Activated CD8-positive, alpha-beta T cell treated with anti-CD3 and anti-CD28 coated beads, Interleukin-2, amount 10 ng/mL, durations not matched to agents 7 days and 5 days (primary cell): ENCODE results near the gene EFL1. TPM values are rescaled to one million over a fixed set of nuclear protein-coding genes. Genes with fewer than 3 reads are reported as not detected.
"Not testable (repeated sequence)": the region's sequence is repeated elsewhere in the genome, so short reads cannot be mapped to it uniquely, and the experiment has no call there.

Experiments
- ATAC-seq: fragments of 150-1000 bp; cut with Tn5 transposase; one replicate; pipeline ENCODE4 v1.10.0; 2021; ENCODE audit warnings: moderate library complexity
- CTCF ChIA-PET: fragments of 350-600 bp; sonication (Branson Sonifier 250); formaldehyde crosslinking; loops from one replicate; lab custom pipeline; 2021; ENCODE audit warnings: antibody characterized with exemption; lab: Charles Lee
- POLR2A ChIA-PET: fragments of 350-600 bp; sonication (Branson Sonifier 250); formaldehyde crosslinking; loops from one replicate; lab custom pipeline; 2021; ENCODE audit warnings: antibody characterized with exemption; lab: Charles Lee
- DNase-seq: peaks from one replicate; pipeline ENCODE4 v3.0.0-alpha.2; 2020
- H3K27ac Mint-ChIP-seq: one replicate; pipeline ENCODE4 v1.8.0; 2021; ENCODE audit warnings: mild to moderate bottlenecking, mixed read lengths
- H3K27me3 Mint-ChIP-seq: one replicate; pipeline ENCODE4 v1.8.0; 2021; ENCODE audit warnings: low read depth, mixed read lengths
- H3K36me3 Mint-ChIP-seq: one replicate; pipeline ENCODE4 v1.8.0; 2021; ENCODE audit warnings: low read depth, mixed read lengths
- H3K4me1 Mint-ChIP-seq: one replicate; pipeline ENCODE4 v1.8.0; 2021; ENCODE audit warnings: low read depth, mixed read lengths
- H3K4me3 Mint-ChIP-seq: one replicate; pipeline ENCODE4 v1.8.0; 2021; ENCODE audit warnings: mild to moderate bottlenecking, mixed read lengths
- H3K9me3 Mint-ChIP-seq: one replicate; pipeline ENCODE4 v1.8.0; 2022; ENCODE audit warnings: mixed read lengths; ENCODE audit not compliant: insufficient read depth
- total RNA-seq, 2 experiments: library from RNA; stranded (reverse); gene quantifications; one replicate each; pipeline ENCODE4 v1.2.3, GENCODE V29; 2021

Gene EFL1
- total RNA-seq, 2 experiments from 2014 or later, result 25.9 to 29.0 TPM

DNA sequence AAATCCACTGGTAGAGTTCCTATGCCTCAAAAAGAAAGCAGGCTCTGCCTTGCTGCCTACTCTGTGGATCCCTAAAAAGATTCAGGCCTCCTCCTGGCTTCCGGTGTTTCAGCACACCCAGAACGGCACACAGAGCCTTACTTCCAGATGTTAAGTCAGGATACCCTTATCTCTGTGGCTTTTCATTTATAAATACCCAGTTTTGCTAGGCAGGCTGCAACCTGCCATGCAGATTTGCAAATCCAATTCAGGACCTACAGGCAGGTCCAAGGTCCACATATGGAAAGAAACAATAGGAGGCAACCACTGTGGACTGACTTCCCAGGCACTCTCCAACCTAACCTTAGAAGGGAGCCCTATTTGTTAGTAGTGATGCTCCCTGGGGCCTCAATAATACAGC, 30.7 kb downstream of the EFL1 start:
- H3K27me3 Mint-ChIP-seq, result no peaks in the 10 kb centered on the region
- POLR2A ChIA-PET, result no interaction called here
- peaks cover 18% of the 10 kb centered on the region for H3K4me1 Mint-ChIP-seq
- DNase-seq (no peak), ATAC-seq (no peak)
- H3K36me3 Mint-ChIP-seq, result peaks cover 39% of the 10 kb centered on the region
- H3K9me3 Mint-ChIP-seq, result no peaks in the 10 kb centered on the region
- CTCF ChIA-PET, result no interaction called here
- no peak overlapping the region for H3K27ac Mint-ChIP-seq
- no peak overlapping the region for H3K4me3 Mint-ChIP-seq

DNA sequence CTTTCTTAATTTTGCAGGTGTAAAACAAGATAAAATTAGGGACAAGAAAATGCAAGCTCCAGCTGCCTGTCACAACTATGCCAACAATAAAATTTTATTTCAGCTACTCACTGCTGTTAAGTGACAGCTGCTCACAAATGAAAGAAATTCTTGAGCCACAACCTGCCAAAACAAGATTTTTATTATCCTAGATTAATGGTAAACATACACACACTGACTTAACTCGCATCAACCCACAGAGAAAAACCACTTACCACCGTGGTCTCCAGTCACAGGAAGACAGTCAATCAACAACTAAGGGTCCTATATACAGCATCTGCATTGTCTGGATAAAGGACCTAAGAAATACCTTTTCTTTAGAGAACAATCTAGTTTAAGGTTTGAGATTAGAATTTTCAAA, 31.3 kb downstream of the EFL1 start:
- CTCF ChIA-PET, result no interaction called here
- H3K4me3 Mint-ChIP-seq, result no peak overlapping the region
- no peaks in the 10 kb centered on the region for H3K9me3 Mint-ChIP-seq
- peaks cover 18% of the 10 kb centered on the region for H3K4me1 Mint-ChIP-seq
- POLR2A ChIA-PET, result no interaction called here
- DNase-seq (peak; percentile 60), ATAC-seq (peak; percentile 75)
- no peaks in the 10 kb centered on the region for H3K27me3 Mint-ChIP-seq
- H3K27ac Mint-ChIP-seq, result peak overlapping the region; percentile 10
- H3K36me3 Mint-ChIP-seq, result peaks cover 41% of the 10 kb centered on the region

DNA sequence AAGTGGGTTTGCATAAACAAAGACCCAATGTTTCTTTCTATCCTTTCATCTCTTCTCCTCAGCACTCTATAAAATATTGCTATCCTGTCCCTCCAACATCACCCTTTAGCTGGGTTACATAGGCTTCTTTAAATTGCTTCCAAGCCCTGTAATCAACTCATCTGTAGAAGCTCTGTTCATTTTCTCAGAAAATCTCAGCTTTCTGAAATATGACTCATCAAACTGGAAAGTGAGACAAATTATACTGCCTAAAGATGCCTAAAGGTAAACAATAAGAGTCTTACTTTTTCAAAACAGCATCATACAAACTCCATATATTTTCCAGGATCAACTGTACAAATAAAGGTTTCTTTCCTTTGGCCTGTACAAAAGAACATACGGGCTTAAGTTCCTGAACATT, 33.8 kb downstream of the EFL1 start:
- no peak for DNase-seq
- ATAC-seq, result no peak
- ChIA-PET CTCF (interaction anchor here (1.2 kb wide), 1 partner anchor 31 kb away, joined by 4 read pairs; no protein-coding TSS in a partner anchor), POLR2A (no interaction called here)
- Mint-ChIP-seq H3K4me3 (no peak overlapping the region), H3K4me1 (peaks cover 18% of the 10 kb centered on the region), H3K27ac (no peak overlapping the region), H3K36me3 (peaks cover 41% of the 10 kb centered on the region), H3K9me3 (no peaks in the 10 kb centered on the region), H3K27me3 (no peaks in the 10 kb centered on the region)

DNA sequence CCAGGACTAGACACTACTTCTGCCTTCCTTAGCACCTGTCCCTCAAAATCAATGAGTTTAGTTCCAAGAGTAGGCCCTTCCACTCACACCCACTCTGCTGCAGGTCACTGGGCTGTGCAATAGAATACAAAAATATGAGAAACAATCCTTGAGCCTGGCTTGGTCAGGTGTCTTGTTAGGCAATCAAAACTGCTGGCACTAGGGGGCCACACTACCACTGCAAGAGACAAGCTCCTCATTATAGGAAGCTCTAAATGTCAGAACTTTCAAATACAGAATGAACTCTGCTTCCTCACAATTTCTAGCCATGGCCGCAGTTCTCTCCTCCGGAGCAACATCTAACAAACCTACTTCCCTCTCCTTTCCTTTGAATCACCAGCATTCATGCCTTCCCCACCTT, 41.0 kb downstream of the EFL1 start:
- peak; percentile 60 for DNase-seq
- H3K4me1 Mint-ChIP-seq, H3K9me3 Mint-ChIP-seq, CTCF ChIA-PET, H3K4me3 Mint-ChIP-seq, ATAC-seq, POLR2A ChIA-PET, H3K27ac Mint-ChIP-seq, H3K27me3 Mint-ChIP-seq: not testable (repeated sequence)
- H3K36me3 Mint-ChIP-seq, result peaks cover 28% of the 10 kb centered on the region

DNA sequence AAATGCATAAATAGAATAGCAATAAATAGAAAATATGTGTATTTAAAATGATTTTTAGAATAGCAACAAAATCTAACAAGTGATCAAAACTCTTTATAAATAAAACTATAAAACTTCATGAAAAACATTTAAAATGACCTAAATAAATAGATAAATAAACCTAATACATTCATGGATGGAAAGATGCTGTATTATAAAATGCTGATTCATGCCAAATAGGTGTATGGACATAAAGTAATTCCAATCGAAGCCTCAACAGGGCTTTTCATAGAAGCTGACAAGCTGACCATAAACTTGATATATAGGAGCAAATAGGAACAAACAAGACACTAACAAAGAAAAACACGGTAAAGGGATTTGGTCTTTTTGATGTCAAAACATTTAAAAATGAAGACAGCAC, 46.4 kb downstream of the EFL1 start:
- CTCF ChIA-PET, H3K4me3 Mint-ChIP-seq, H3K4me1 Mint-ChIP-seq, H3K27me3 Mint-ChIP-seq, H3K27ac Mint-ChIP-seq, DNase-seq, ATAC-seq, H3K9me3 Mint-ChIP-seq, POLR2A ChIA-PET: not testable (repeated sequence)
- peaks cover 42% of the 10 kb centered on the region for H3K36me3 Mint-ChIP-seq

DNA sequence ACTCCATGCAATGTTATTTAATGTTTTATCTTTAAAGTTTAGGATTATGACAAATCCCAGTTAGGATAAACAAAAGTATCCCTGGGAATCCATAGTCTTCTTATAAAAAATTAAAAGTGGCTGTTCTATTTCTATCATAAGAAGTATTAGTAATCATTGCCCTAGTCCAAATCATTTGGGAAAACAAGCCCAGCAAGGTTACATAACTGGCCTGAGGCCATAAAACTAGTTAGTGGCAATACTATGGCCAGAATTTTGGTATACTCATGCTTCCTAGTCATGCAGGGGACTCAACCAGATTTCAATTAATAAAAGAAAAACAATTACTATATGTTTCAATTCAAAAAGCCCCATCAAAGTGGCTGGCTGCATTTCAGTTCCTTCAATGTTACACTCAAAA, 50.3 kb downstream of the EFL1 start:
- POLR2A ChIA-PET, H3K27ac Mint-ChIP-seq, H3K4me1 Mint-ChIP-seq, DNase-seq, H3K9me3 Mint-ChIP-seq, ATAC-seq, H3K4me3 Mint-ChIP-seq, H3K27me3 Mint-ChIP-seq: not testable (repeated sequence)
- peaks cover 29% of the 10 kb centered on the region for H3K36me3 Mint-ChIP-seq
- CTCF ChIA-PET, result interaction anchor here (1.7 kb wide), 1 partner anchor 104 kb away, joined by 3 read pairs; no protein-coding TSS in a partner anchor

DNA sequence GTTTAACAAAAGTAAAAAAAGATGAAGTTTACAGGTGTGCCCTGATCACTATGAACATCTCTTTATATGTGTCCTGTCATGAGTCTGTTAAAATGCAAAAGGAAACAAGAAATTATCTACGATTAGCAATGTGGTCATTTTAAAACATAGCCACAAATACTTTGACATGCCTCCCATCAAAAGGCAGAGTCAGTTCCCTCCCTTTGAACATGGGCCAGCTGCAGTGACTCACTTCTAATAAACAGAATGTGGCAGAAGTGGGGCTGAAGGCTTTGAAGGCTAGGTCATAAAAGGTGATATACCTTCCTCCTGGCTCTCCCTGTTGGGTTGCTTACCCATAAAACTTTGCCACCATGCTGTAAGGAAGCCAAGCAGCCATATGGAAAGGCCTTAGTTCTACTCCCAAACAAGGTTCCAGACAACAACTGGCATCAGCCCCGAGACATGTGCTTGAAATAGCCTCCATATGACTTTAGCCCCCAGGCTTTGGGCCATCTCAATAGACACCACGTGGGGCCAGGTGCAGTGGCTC, 52.4 kb downstream of the EFL1 start:
- POLR2A ChIA-PET, H3K4me1 Mint-ChIP-seq, H3K9me3 Mint-ChIP-seq, DNase-seq, ATAC-seq, H3K27ac Mint-ChIP-seq, H3K4me3 Mint-ChIP-seq, H3K27me3 Mint-ChIP-seq: not testable (repeated sequence)
- peaks cover 25% of the 10 kb centered on the region for H3K36me3 Mint-ChIP-seq
- CTCF ChIA-PET, result interaction anchor here (0.8 kb wide), 1 partner anchor 29 kb away, joined by 3 read pairs; no protein-coding TSS in a partner anchor

DNA sequence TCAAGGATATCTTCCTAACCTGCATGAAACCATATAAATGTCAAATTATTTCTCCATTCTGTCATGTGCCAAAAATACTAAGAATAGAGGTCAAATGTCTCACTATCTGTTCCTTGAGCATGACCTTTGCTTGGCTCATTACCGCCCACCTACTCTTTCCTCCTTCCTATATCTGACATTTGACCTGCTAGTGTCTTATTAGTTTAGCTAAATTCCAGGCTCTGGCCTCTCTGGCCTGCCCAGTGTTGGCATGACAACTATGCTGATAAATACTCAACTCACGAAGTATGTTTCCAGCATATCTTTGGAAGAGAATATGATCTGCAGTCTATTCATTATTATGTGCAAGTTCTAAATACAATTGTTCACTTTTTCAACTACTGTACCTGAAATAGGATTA, 58.0 kb downstream of the EFL1 start:
- H3K9me3 Mint-ChIP-seq, CTCF ChIA-PET, H3K27ac Mint-ChIP-seq, POLR2A ChIA-PET, DNase-seq, H3K27me3 Mint-ChIP-seq, ATAC-seq, H3K4me1 Mint-ChIP-seq, H3K4me3 Mint-ChIP-seq: not testable (repeated sequence)
- peaks cover 13% of the 10 kb centered on the region for H3K36me3 Mint-ChIP-seq

- Mint-ChIP-seq H3K4me3 (no peak overlapping the region), H3K4me1 (no peaks in the 10 kb centered on the region), H3K27ac (no peak overlapping the region), H3K36me3 (no peaks in the 10 kb centered on the region), H3K9me3 (no peaks in the 10 kb centered on the region), H3K27me3 (no peaks in the 10 kb centered on the region)
- ChIA-PET CTCF (interaction anchor here (0.6 to 1.2 kb wide), 9 partner anchors 9 to 1742 kb away, joined by 3 to 12 read pairs (median 4); no protein-coding TSS in a partner anchor), POLR2A (no interaction called here)
- ATAC-seq, result peak; percentile 89
- peak; percentile 77 for DNase-seq
These were observed 64.6 kb downstream of the EFL1 start for GRCh38 chr15:82197733-82198594.

DNA sequence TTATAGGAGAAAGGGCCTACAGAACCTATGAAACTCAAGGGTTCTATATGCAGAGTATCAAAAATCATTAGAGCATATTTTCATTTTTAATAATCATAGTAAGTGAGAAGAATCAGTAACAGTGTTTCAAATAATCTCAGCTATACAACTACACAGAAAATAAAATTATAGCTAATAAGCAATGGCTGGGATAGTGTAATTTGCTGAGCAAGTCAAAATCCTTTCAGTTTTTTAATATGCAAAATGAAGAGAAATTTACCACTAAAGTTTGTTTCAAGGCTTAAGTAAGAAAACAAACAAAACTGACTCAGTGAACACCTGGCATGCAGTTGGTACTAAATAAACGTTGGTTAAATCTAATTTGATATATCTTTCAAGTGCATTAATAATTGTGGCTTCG, 66.2 kb downstream of the EFL1 start:
- Mint-ChIP-seq H3K27me3 (no peaks in the 10 kb centered on the region), H3K4me1 (no peaks in the 10 kb centered on the region), H3K4me3 (no peak overlapping the region), H3K9me3 (no peaks in the 10 kb centered on the region), H3K36me3 (no peaks in the 10 kb centered on the region), H3K27ac (no peak overlapping the region)
- ATAC-seq (no peak), DNase-seq (no peak)
- POLR2A ChIA-PET, result no interaction called here
- CTCF ChIA-PET, result interaction anchor here (0.7 to 3.4 kb wide), 3 partner anchors 56 to 87 kb away, joined by 3 to 26 read pairs (median 4); no protein-coding TSS in a partner anchor

DNA sequence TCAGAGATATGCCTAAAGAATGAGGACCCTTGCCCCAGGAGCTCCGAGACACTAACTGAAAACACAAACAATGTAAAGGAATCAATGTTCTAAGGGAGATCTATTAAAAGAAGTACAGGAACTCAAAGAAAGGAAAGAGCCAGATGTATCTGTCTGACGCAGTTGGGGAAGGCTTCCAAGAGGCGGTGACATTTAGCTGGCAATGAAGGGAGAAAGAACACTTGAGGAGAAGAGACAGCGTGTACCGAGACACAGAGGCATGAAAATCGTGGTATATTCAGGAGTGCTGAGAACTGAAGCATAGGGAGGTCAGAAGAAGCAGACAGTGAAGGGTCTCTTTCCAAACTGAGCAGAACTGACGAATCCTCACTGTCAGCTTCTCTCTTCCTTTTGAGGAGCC, 66.7 kb downstream of the EFL1 start:
- ATAC-seq, POLR2A ChIA-PET: not testable (repeated sequence)

GRCh38 chr15:82194488-82194887, 68.0 kb downstream of the EFL1 start:
- H3K4me1 Mint-ChIP-seq, H3K4me3 Mint-ChIP-seq, H3K27me3 Mint-ChIP-seq, H3K9me3 Mint-ChIP-seq, H3K27ac Mint-ChIP-seq, DNase-seq, H3K36me3 Mint-ChIP-seq, POLR2A ChIA-PET, ATAC-seq: not testable (repeated sequence)
- CTCF ChIA-PET, result interaction anchor here (1.1 to 3.4 kb wide), 2 partner anchors 60 to 85 kb away, joined by 3 to 26 read pairs; no protein-coding TSS in a partner anchor

More for the DNA sequence above, 66.7 kb downstream of the EFL1 start:
- H3K4me3 Mint-ChIP-seq, H3K27ac Mint-ChIP-seq, H3K9me3 Mint-ChIP-seq, H3K36me3 Mint-ChIP-seq, H3K4me1 Mint-ChIP-seq, H3K27me3 Mint-ChIP-seq, DNase-seq: not testable (repeated sequence)
- CTCF ChIA-PET, result interaction anchor here (0.9 to 3.4 kb wide), 2 partner anchors 56 to 86 kb away, joined by 4 to 26 read pairs; no protein-coding TSS in a partner anchor
